ENCODE results near the gene TGFB3.

GRCh38 chr14:75995372-75996041 is 13.7 kb upstream of the TGFB3 start:
- TF ChIP-seq POLR2A (IDR thresholded peaks at IDR 0.05; ENCODE audit: low read length) (no peak), GATA1 (IDR thresholded peaks at IDR 0.05; ENCODE audit: low read depth, low read length) (no peak)

Measured in erythroblast (primary cell).